Subcutaneous abdominal adipose tissue (tissue), 5 donors: ENCODE data around the gene TMEM238L.
A peak's percentile ranks its signal among the peaks of the same experiment; 100 is the strongest.
"Not testable (repeated sequence)": the region's sequence is repeated elsewhere in the genome, so short reads cannot be mapped to it uniquely, and the experiment has no call there.

ENCODE experiments used
- H3K27ac ChIP-seq: one replicate; pipeline ENCODE4 v1.7.0; 2013; ENCODE audit warnings: low read depth, mild to moderate bottlenecking, inconsistent platforms, low read length, moderate library complexity
- H3K27me3 ChIP-seq, 5 donors: one replicate each; pipeline ENCODE4 v1.7.0; 2013; ENCODE audit warnings: low read length in 5 of 5, inconsistent platforms in 1 of 5; ENCODE audit not compliant: control insufficient read depth in 5 of 5, insufficient read depth in 4 of 5
- H3K36me3 ChIP-seq, 5 donors: one replicate each; pipeline ENCODE4 v1.7.0; 2013; ENCODE audit warnings: low read length in 5 of 5; ENCODE audit not compliant: control insufficient read depth in 5 of 5, insufficient read depth in 5 of 5
- H3K4me1 ChIP-seq, 5 donors: one replicate each; pipeline ENCODE4 v1.7.0; 2013; ENCODE audit warnings: low read length in 5 of 5, mild to moderate bottlenecking in 3 of 5, moderate library complexity in 1 of 5; ENCODE audit not compliant: control insufficient read depth in 5 of 5, insufficient read depth in 5 of 5
- H3K4me3 ChIP-seq, 5 donors: one replicate each; pipeline ENCODE4 v1.7.0; 2013; ENCODE audit warnings: low read length in 5 of 5, low read depth in 1 of 5
- H3K9ac ChIP-seq, 5 donors: one replicate each; pipeline ENCODE4 v1.7.0; 2013; ENCODE audit warnings: low read length in 5 of 5, mild to moderate bottlenecking in 4 of 5, moderate library complexity in 3 of 5
- H3K9me3 ChIP-seq, 5 donors: one replicate each; pipeline ENCODE4 v1.7.0; 2013; ENCODE audit warnings: low read length in 5 of 5; ENCODE audit not compliant: control insufficient read depth in 5 of 5
- donor health status: healthy.
- donor health status: healthy.
- donor health status: healthy.
- donor health status: healthy.
- donor health status: healthy.

Gene TMEM238L

GRCh38 chr17:10803830-10804475, at the start of gene TMEM238L:
Gene TMEM238L, minus strand, starts transcription at chr17:10804099. Its CDS starts 136 bp downstream, at chr17:10803963.
- Histone ChIP-seq H3K27me3 (no peaks in the 10 kb centered on the region), H3K4me3 (no peak within 1 kb of the TSS), H3K36me3 (no peaks in the 10 kb centered on the region), H3K9ac (no peak within 1 kb of the TSS), H3K9me3 (no peaks in the 10 kb centered on the region), H3K27ac (no peak within 1 kb of the TSS), H3K4me1 (peaks cover 2 to 9% (median 9%) of the 10 kb centered on the region in 5 donors)

- H3K4me3 ChIP-seq, H3K4me1 ChIP-seq, H3K27me3 ChIP-seq: not testable (repeated sequence)
Measured at GRCh38 chr17:10846636-10847035, 42.7 kb upstream of the TMEM238L start.

DNA sequence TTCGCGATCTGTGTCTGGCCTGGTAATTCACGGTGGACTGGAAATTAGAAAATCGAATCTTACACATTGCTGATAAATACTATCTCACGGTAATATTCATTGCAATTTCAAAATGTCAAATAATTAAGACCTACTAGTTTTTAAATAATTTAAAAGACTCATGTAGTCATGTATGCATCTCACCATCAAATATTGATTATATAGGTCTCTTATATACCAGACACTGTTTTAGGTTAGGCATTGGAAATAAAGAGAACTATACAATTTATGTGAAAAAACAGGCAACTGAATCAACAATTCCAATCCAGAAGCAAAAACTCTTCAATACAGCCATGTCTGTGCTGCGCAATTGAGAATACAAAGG, 41.5 kb upstream of the TMEM238L start:
- Histone ChIP-seq H3K36me3 (no peaks in the 10 kb centered on the region), H3K4me1 (peaks cover 0 to 9% (median 8%) of the 10 kb centered on the region in 5 donors), H3K27ac (no peak overlapping the region), H3K27me3 (peaks cover 0 to 2% (median 0%) of the 10 kb centered on the region in 5 donors), H3K9me3 (no peaks in the 10 kb centered on the region), H3K9ac (no peak overlapping the region), H3K4me3 (peak overlapping the region in 3 of 5 donors; percentile 56 to 71 (median 67))

More at GRCh38 chr17:10846636-10847035, 42.7 kb upstream of the TMEM238L start:
- not testable (repeated sequence) for H3K9ac ChIP-seq, H3K27ac ChIP-seq, H3K36me3 ChIP-seq, H3K9me3 ChIP-seq

- Histone ChIP-seq H3K36me3 (no peaks in the 10 kb centered on the region), H3K4me1 (peaks cover 0 to 9% (median 8%) of the 10 kb centered on the region in 5 donors), H3K9ac (peak overlapping the region in 4 of 5 donors; percentile 25 to 63 (median 54)), H3K9me3 (no peaks in the 10 kb centered on the region), H3K27ac (no peak overlapping the region), H3K4me3 (peak overlapping the region; percentile 54 to 71 (median 63)), H3K27me3 (peaks cover 0 to 2% (median 0%) of the 10 kb centered on the region in 5 donors)
Measured at GRCh38 chr17:10844621-10845387, 40.9 kb upstream of the TMEM238L start.

DNA sequence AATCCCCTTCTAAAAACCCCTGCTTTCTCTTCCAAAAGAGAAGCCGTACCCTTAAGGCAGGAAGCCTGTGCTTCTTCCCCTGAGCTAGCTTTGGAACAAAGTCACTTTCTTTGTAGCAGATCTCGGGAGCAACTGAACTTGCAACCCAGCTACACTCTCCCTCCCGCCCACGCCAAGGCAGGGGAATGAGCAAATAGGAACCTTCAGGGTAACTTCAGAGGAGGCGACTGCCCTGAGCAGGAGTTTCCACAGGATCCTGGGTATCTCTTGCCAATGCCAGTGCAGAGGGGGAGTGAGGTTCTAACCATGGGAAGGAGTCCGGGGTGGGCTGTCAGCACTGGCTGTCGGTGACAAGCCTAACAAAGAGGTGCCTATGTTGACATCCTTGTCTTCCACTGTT, 39.9 kb upstream of the TMEM238L start:
- Histone ChIP-seq H3K9ac (no peak overlapping the region), H3K27ac (no peak overlapping the region), H3K4me3 (no peak overlapping the region), H3K36me3 (no peaks in the 10 kb centered on the region), H3K9me3 (no peaks in the 10 kb centered on the region), H3K27me3 (peaks cover 0 to 2% (median 0%) of the 10 kb centered on the region in 5 donors), H3K4me1 (peaks cover 0 to 9% (median 8%) of the 10 kb centered on the region in 5 donors)

DNA sequence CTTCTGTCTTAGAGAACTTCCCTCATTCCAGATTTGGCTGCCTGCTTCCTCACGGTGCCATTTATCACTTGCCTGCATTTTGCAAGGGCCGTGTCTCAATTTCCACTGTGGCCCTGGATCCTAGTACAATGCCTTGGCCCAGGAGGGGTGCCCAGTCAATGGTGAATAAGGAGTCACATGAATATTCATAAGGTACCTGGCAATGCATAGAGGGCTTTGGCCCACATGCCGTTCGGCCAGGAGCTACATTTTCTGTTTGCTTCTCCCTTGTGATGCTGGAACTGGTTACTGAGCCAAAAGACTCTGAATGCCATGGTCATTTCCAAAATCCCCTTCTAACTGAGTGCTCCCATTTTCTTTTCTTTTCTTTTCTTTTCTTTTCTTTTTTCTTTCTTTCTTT, 38.8 kb upstream of the TMEM238L start:
- H3K4me3 ChIP-seq, result no peak overlapping the region
- H3K4me1 ChIP-seq, result peaks cover 0 to 9% (median 8%) of the 10 kb centered on the region in 5 donors
- no peak overlapping the region for H3K9ac ChIP-seq
- no peaks in the 10 kb centered on the region for H3K9me3 ChIP-seq
- no peak overlapping the region for H3K27ac ChIP-seq
- peaks cover 0 to 2% (median under 1%) of the 10 kb centered on the region in 5 donors for H3K27me3 ChIP-seq
- H3K36me3 ChIP-seq, result no peaks in the 10 kb centered on the region

DNA sequence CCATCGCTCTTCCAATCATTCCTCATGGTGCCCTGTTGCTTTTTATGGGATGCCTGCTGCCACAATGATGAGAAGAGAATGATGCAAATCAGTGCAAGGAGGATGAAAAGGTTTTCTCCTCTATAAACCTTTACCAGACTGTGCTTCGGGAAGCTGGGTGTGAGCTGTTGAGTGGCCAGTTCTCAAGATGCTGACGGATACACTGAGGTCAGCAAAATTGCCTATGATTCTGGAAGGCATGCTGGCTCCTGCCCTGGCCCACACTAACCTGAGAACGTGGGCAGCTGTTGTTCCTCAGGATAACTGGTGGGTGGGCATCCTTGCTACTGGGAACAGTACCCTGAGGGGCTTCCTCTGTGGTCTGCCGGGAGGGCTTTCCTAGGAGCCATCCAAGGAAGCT, 34.8 kb upstream of the TMEM238L start:
- Histone ChIP-seq H3K27ac (no peak overlapping the region), H3K27me3 (peaks cover 0 to 7% (median 3%) of the 10 kb centered on the region in 5 donors), H3K36me3 (no peaks in the 10 kb centered on the region), H3K9me3 (no peaks in the 10 kb centered on the region), H3K4me1 (no peaks in the 10 kb centered on the region), H3K4me3 (no peak overlapping the region), H3K9ac (no peak overlapping the region)

DNA sequence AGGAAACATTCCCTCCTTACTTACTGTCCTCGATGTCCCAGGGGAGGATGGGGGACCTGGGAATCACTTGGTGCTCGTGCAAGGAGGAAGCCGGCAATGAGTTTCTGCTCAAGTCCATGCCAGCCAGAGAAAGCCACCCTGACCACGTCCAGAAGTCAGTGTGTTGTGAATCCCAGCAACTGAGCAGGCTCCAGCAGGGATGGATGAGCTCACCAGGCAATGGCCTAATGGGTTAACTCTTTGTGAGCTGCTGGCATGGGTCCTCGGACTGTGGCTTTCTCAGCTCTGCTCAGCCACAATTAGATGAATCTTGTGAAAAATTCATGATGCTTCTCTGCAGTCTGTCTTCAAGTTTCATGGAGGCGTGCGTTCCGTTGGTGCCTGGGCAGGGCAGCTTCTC, 34.0 kb upstream of the TMEM238L start, which contains the start of gene PIRT:
Gene PIRT, minus strand, starts transcription at position 167 of the 400 bp plus-strand sequence. CDS start 12,442 bp downstream, outside the sequence.
- Histone ChIP-seq H3K4me3 (no peak within 1 kb of the TSS), H3K4me1 (no peaks in the 10 kb centered on the region), H3K9ac (no peak within 1 kb of the TSS), H3K36me3 (no peaks in the 10 kb centered on the region), H3K27me3 (peaks cover 0 to 7% (median 3%) of the 10 kb centered on the region in 5 donors), H3K27ac (no peak within 1 kb of the TSS), H3K9me3 (no peaks in the 10 kb centered on the region)

DNA sequence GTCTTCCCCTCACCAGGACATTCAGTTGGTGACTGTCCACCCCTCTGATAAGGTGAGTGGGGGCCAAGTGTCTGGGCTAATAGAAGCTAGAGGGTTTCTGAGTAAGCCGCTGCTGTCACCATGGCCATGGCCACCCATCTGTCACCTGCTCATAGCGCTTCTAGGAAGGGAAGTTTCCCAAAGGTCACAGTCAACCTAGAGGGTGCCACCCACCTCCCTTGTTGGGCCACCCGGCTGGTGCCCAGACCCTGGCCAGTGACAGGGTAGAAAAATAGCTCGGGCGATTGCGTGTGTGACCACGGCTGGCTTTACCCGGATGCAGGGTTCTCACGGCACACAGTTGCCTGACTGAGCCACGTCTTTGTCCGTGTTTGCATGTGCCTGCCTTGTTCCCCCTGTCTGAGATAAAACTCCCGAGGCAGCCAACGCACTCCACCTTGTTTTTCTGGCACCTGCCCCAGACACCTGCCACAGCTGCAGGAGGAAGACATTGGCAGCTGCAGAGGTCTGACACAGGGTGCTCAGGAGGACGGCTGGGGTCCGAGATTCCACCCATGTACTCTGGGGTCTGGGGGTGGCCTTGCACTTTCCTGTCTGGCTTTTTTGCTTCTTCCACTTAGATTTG, 33.2 kb upstream of the TMEM238L start:
- Histone ChIP-seq H3K9me3 (no peaks in the 10 kb centered on the region), H3K4me3 (no peak overlapping the region), H3K27ac (no peak overlapping the region), H3K36me3 (no peaks in the 10 kb centered on the region), H3K4me1 (no peaks in the 10 kb centered on the region), H3K27me3 (peaks cover 0 to 7% (median 3%) of the 10 kb centered on the region in 5 donors), H3K9ac (no peak overlapping the region)

DNA sequence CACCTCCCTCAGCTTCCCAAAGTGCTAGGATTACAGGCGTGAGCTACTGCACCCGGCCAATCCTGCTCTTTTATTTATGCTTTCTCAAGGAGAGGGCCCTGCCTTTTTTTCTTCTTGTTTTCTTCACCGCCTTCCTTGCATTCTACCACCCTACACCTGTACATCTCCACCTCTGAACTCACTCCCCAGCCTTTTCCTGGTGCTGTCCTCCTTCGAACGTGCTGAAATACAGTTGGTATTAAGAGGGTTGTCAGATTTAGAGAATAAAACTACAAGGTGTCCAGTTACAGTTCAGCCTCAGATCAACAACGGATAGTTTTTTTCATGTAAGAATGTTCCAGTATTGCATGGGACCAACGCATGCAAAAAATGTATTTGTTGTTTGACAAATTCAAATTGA, 32.2 kb upstream of the TMEM238L start:
- Histone ChIP-seq H3K36me3 (no peaks in the 10 kb centered on the region), H3K4me3 (no peak overlapping the region), H3K9me3 (no peaks in the 10 kb centered on the region), H3K27me3 (peaks cover 0 to 7% (median 3%) of the 10 kb centered on the region in 5 donors), H3K4me1 (no peaks in the 10 kb centered on the region), H3K9ac (no peak overlapping the region), H3K27ac (no peak overlapping the region)
